Measurements from ENCODE around the gene FADS6.

GRCh38 chr17:74855323-74855722 lies 38.1 kb downstream of the FADS6 start:
- TF ChIP-seq CTCF (optimal IDR thresholded peaks at IDR 0.05 in 1 of 3, IDR thresholded peaks at IDR 0.05 in 1 of 3, conservative IDR thresholded peaks at IDR 0.05 in 1 of 3; ENCODE audit: extremely low read depth in 1 of 3, insufficient read depth in 2 of 3, low read length in 3 of 3), result no peak
- TF ChIP-seq EZH2 (IDR thresholded peaks at IDR 0.05; ENCODE audit: low read length), result no peak

Data from keratinocyte (primary cell).